ENCODE results near the gene COQ10A. TPM values are rescaled to one million over a fixed set of nuclear protein-coding genes. Genes with fewer than 3 reads are reported as not detected.
"Not testable (repeated sequence)": the region's sequence is repeated elsewhere in the genome, so short reads cannot be mapped to it uniquely, and the experiment has no call there.

Gene COQ10A
- total RNA-seq, 4 donors from 2014 or later, result 17.7 to 90.1 (median 54.5) TPM

GRCh38 chr12:56258820-56259183 is 7.9 kb upstream of the COQ10A start:
- in situ Hi-C loops (cut with MboI; ENCODE audit: low sequenced_read_pairs in 4 of 4) (no loop called here), intact Hi-C loops (cut with DNase I; ENCODE audit: low total_unique reads) (loop anchor here (2.0 kb wide), 1 partner anchor 140 kb away; the partner anchor contains the start of gene ZC3H10)
- H3K9me3 ChIP-seq, result no peaks in the 10 kb centered on the region
- H3K4me1 ChIP-seq, result peaks cover 33 to 48% of the 10 kb centered on the region in 2 donors
- H3K36me3 ChIP-seq, result peaks cover 0 to 26% of the 10 kb centered on the region in 2 donors
- peak overlapping the region; percentile 67 to 98 (median 79) for H3K4me3 ChIP-seq
- no peak for TF ChIP-seq CTCF (IDR thresholded peaks at IDR 0.05 in 4 of 5, conservative IDR thresholded peaks at IDR 0.05 in 1 of 5)
- TF ChIP-seq POLR2A (IDR thresholded peaks at IDR 0.05), result no peak
- H3K27ac ChIP-seq, result peak overlapping the region; percentile 89 to 97 (median 91)
- no peak for ATAC-seq
- no peak for DNase-seq
- no peaks in the 10 kb centered on the region for H3K27me3 ChIP-seq

GRCh38 chr12:56260380-56260779 is 6.4 kb upstream of the COQ10A start:
- TF ChIP-seq CTCF (IDR thresholded peaks at IDR 0.05 in 4 of 5, conservative IDR thresholded peaks at IDR 0.05 in 1 of 5) (no peak), POLR2A (IDR thresholded peaks at IDR 0.05) (no peak)
- in situ Hi-C loops (cut with MboI; ENCODE audit: low sequenced_read_pairs in 4 of 4), result no loop called here
- intact Hi-C loops (cut with DNase I; ENCODE audit: low total_unique reads), result loop anchor here (10.0 kb wide), 2 partner anchors 374 to 546 kb away; partner anchors contain the start of genes BAZ2A and BLOC1S1

GRCh38 chr12:56260921-56261320 is 5.8 kb upstream of the COQ10A start:
- TF ChIP-seq POLR2A (IDR thresholded peaks at IDR 0.05) (no peak), CTCF (IDR thresholded peaks at IDR 0.05 in 4 of 5, conservative IDR thresholded peaks at IDR 0.05 in 1 of 5) (no peak)
- ATAC-seq (peak in 1 of 2 donors; percentile 26), DNase-seq (peak in 1 of 2 donors; percentile 77)
- in situ Hi-C loops (cut with MboI; ENCODE audit: low sequenced_read_pairs in 4 of 4) (no loop called here), intact Hi-C loops (cut with DNase I; ENCODE audit: low total_unique reads) (loop anchor here (10.0 kb wide), 2 partner anchors 374 to 546 kb away; partner anchors contain the start of genes BAZ2A and BLOC1S1)
- peaks cover 31 to 41% of the 10 kb centered on the region in 2 donors for H3K4me1 ChIP-seq
- H3K27ac ChIP-seq, result peak overlapping the region; percentile 74 to 97 (median 83)
- no peak overlapping the region for H3K4me3 ChIP-seq
- peaks cover 0 to 5% of the 10 kb centered on the region in 2 donors for H3K36me3 ChIP-seq
- H3K27me3 ChIP-seq, result no peaks in the 10 kb centered on the region
- H3K9me3 ChIP-seq, result no peaks in the 10 kb centered on the region

More at GRCh38 chr12:56260380-56260779, 6.4 kb upstream of the COQ10A start:
- DNase-seq, result peak in 1 of 2 donors; percentile 33
- H3K36me3 ChIP-seq, result peaks cover 0 to 10% of the 10 kb centered on the region in 2 donors
- H3K27ac ChIP-seq, result peak overlapping the region; percentile 74 to 97 (median 83)
- no peak for ATAC-seq
- H3K9me3 ChIP-seq, result no peaks in the 10 kb centered on the region
- H3K4me1 ChIP-seq, result peaks cover 33 to 47% of the 10 kb centered on the region in 2 donors
- H3K4me3 ChIP-seq, result no peak overlapping the region
- no peaks in the 10 kb centered on the region for H3K27me3 ChIP-seq

- intact Hi-C loops (cut with DNase I; ENCODE audit: low total_unique reads) (loop anchor here (10.0 kb wide), 2 partner anchors 373 to 547 kb away; partner anchors contain the start of genes BAZ2A and BLOC1S1), in situ Hi-C loops (cut with MboI; ENCODE audit: low sequenced_read_pairs in 4 of 4) (no loop called here)
- Histone ChIP-seq H3K27ac (peak overlapping the region; percentile 74 to 97 (median 83)), H3K36me3 (no peaks in the 10 kb centered on the region), H3K9me3 (no peaks in the 10 kb centered on the region), H3K4me3 (no peak overlapping the region), H3K27me3 (no peaks in the 10 kb centered on the region), H3K4me1 (peaks cover 30 to 38% of the 10 kb centered on the region in 2 donors)
- ATAC-seq, result peak; percentile 24 to 54
- DNase-seq, result peak in 1 of 2 donors; percentile 81
- TF ChIP-seq POLR2A (IDR thresholded peaks at IDR 0.05) (no peak), CTCF (IDR thresholded peaks at IDR 0.05 in 4 of 5, conservative IDR thresholded peaks at IDR 0.05 in 1 of 5) (no peak)
These were observed 5.1 kb upstream of the COQ10A start for GRCh38 chr12:56261503-56262232.

GRCh38 chr12:56262955-56263354 is 3.8 kb upstream of the COQ10A start:
- intact Hi-C loops (cut with DNase I; ENCODE audit: low total_unique reads), result loop anchor here (10.0 kb wide), 2 partner anchors 372 to 548 kb away; partner anchors contain the start of genes BAZ2A and BLOC1S1
- H3K4me3 ChIP-seq; in situ Hi-C loops (cut with MboI; ENCODE audit: low sequenced_read_pairs in 4 of 4); H3K27me3 ChIP-seq; DNase-seq; ATAC-seq; H3K9me3 ChIP-seq; H3K36me3 ChIP-seq: not testable (repeated sequence)
- peak overlapping the region in 1 of 4 donors; percentile 97 for H3K27ac ChIP-seq
- peaks cover 27 to 37% of the 10 kb centered on the region in 2 donors for H3K4me1 ChIP-seq

- H3K36me3 ChIP-seq, result peaks cover 0 to 21% of the 10 kb centered on the region in 2 donors
- ATAC-seq; DNase-seq; H3K9me3 ChIP-seq; in situ Hi-C loops (cut with MboI; ENCODE audit: low sequenced_read_pairs in 4 of 4); H3K27me3 ChIP-seq: not testable (repeated sequence)
- peak overlapping the region; percentile 70 to 88 (median 80) for H3K4me3 ChIP-seq
- intact Hi-C loops (cut with DNase I; ENCODE audit: low total_unique reads), result loop anchor here (10.0 kb wide), 2 partner anchors 369 to 551 kb away; partner anchors contain the start of genes BAZ2A and BLOC1S1
- peak overlapping the region; percentile 95 to 99 (median 98) for H3K27ac ChIP-seq
- peaks cover 45 to 48% of the 10 kb centered on the region in 2 donors for H3K4me1 ChIP-seq
These were observed 562 bp upstream of the COQ10A start for GRCh38 chr12:56266068-56266692.

Measured in gastrocnemius medialis (tissue), 4 donors.